ENCODE data around the gene SEC14L1.

DNA sequence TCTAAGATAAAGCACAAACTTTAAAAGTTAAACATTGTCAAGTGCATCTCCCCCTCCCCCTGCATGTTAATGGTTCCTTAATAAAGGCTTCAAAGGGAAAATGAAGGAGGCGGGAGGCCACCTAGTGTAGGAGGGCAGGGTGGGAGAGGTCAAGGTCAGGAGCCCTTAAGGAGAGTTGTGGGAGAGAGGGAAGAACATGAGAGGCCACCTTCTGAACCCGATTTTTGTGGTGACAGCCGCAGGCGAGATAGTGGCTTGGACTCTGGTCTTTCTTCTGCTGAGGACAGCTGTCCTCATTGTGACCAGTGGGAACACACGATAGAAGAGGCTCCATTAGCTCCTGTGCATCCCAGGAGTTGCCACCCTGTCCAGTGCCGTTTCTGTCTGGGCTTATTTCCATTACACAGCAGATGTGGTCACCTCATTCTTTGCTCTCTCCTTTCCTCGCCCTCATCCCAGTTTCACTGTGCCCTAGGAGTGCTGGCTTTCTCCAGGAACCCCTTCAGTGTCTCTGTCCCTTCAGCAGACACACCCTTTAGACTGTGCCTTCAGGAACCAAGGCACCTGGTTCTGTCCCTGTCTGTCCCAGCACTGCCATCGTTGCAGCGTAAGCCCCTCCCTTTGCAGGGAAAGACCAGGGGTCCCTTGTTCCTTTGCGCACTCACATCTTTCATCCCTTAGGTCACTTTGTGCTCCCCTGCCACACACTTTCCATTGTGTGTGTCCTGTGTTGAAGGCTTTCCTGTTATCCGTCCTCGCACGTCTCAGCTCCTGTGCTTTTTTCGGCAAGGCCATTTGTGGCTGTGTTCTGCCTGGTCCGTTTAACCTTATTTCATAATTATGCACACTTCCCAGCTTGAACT, 7.5 kb downstream of the SEC14L1 start:
- TF ChIP-seq, protein P1, sequence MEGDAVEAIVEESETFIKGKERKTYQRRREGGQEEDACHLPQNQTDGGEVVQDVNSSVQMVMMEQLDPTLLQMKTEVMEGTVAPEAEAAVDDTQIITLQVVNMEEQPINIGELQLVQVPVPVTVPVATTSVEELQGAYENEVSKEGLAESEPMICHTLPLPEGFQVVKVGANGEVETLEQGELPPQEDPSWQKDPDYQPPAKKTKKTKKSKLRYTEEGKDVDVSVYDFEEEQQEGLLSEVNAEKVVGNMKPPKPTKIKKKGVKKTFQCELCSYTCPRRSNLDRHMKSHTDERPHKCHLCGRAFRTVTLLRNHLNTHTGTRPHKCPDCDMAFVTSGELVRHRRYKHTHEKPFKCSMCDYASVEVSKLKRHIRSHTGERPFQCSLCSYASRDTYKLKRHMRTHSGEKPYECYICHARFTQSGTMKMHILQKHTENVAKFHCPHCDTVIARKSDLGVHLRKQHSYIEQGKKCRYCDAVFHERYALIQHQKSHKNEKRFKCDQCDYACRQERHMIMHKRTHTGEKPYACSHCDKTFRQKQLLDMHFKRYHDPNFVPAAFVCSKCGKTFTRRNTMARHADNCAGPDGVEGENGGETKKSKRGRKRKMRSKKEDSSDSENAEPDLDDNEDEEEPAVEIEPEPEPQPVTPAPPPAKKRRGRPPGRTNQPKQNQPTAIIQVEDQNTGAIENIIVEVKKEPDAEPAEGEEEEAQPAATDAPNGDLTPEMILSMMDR (conservative IDR thresholded peaks at IDR 0.05; ENCODE audit: low read depth, low read length), result no peak
- no peak for TF ChIP-seq EZH2 (IDR thresholded peaks at IDR 0.05; ENCODE audit: borderline replicate concordance, low read depth, low read length, poor library complexity, severe bottlenecking)

Measured in A673 (cell line).